Muscle layer of duodenum (tissue), 2 donors: ENCODE results near the gene HYAL3.

Experiments used
- H3K27ac ChIP-seq: one replicate; pipeline ENCODE4 v1.7.0; 2013; ENCODE audit warnings: mild to moderate bottlenecking, low read length
- H3K27me3 ChIP-seq: one replicate; pipeline ENCODE4 v1.7.0; 2013; ENCODE audit warnings: low read depth, mild to moderate bottlenecking, control low read depth, low read length
- H3K36me3 ChIP-seq, 2 donors: one replicate each; pipeline ENCODE4 v1.7.0; 2013; ENCODE audit warnings: low read length in 2 of 2, control low read depth in 1 of 2, mild to moderate bottlenecking in 1 of 2; ENCODE audit not compliant: insufficient read depth in 2 of 2, control insufficient read depth in 1 of 2
- H3K4me1 ChIP-seq, 2 donors: one replicate each; pipeline ENCODE4 v1.7.0; 2013; ENCODE audit warnings: low read length in 2 of 2, mild to moderate bottlenecking in 2 of 2, control low read depth in 1 of 2, moderate library complexity in 1 of 2; ENCODE audit not compliant: insufficient read depth in 2 of 2, control insufficient read depth in 1 of 2
- H3K4me3 ChIP-seq, 2 donors: one replicate each; pipeline ENCODE4 v1.7.0; 2013; ENCODE audit warnings: low read length in 2 of 2, low read depth in 1 of 2, mild to moderate bottlenecking in 1 of 2
- H3K9me3 ChIP-seq, 2 donors: one replicate each; pipeline ENCODE4 v1.7.0; 2013; ENCODE audit warnings: low read length in 2 of 2, control low read depth in 1 of 2, mild to moderate bottlenecking in 1 of 2; ENCODE audit not compliant: control insufficient read depth in 1 of 2
- donor health status: healthy.

Gene HYAL3

GRCh38 chr3:50326182-50326541 lies 27.0 kb upstream of the HYAL3 start:
- peaks cover 15 to 49% of the 10 kb centered on the region in 2 donors for H3K4me1 ChIP-seq

GRCh38 chr3:50325497-50326181 lies 26.4 kb upstream of the HYAL3 start:
- Histone ChIP-seq H3K36me3 (peaks cover 13 to 26% of the 10 kb centered on the region in 2 donors), H3K4me3 (no peak overlapping the region), H3K27me3 (no peaks in the 10 kb centered on the region), H3K27ac (no peak overlapping the region), H3K9me3 (no peaks in the 10 kb centered on the region), H3K4me1 (peaks cover 15 to 49% of the 10 kb centered on the region in 2 donors)

More at GRCh38 chr3:50326182-50326541, 27.0 kb upstream of the HYAL3 start:
- no peaks in the 10 kb centered on the region for H3K27me3 ChIP-seq
- H3K9me3 ChIP-seq, result no peaks in the 10 kb centered on the region
- no peak overlapping the region for H3K27ac ChIP-seq
- H3K4me3 ChIP-seq, result no peak overlapping the region
- H3K36me3 ChIP-seq, result peaks cover 18 to 32% of the 10 kb centered on the region in 2 donors

GRCh38 chr3:50325113-50325480 lies 25.9 kb upstream of the HYAL3 start:
- H3K36me3 ChIP-seq, result peaks cover 7 to 21% of the 10 kb centered on the region in 2 donors
- no peaks in the 10 kb centered on the region for H3K27me3 ChIP-seq
- H3K4me1 ChIP-seq, result peaks cover 20 to 54% of the 10 kb centered on the region in 2 donors
- H3K4me3 ChIP-seq, result no peak overlapping the region
- peak overlapping the region; percentile 8 for H3K27ac ChIP-seq
- no peaks in the 10 kb centered on the region for H3K9me3 ChIP-seq

GRCh38 chr3:50324351-50325112 lies 25.3 kb upstream of the HYAL3 start:
- peak overlapping the region; percentile 46 for H3K27ac ChIP-seq
- H3K36me3 ChIP-seq, result peaks cover 5 to 17% of the 10 kb centered on the region in 2 donors
- H3K4me3 ChIP-seq, result no peak overlapping the region
- no peaks in the 10 kb centered on the region for H3K27me3 ChIP-seq
- H3K9me3 ChIP-seq, result no peaks in the 10 kb centered on the region
- H3K4me1 ChIP-seq, result peaks cover 22 to 59% of the 10 kb centered on the region in 2 donors

- H3K4me1 ChIP-seq, result peaks cover 27 to 66% of the 10 kb centered on the region in 2 donors
- peak overlapping the region; percentile 91 for H3K27ac ChIP-seq
- no peaks in the 10 kb centered on the region for H3K9me3 ChIP-seq
- H3K4me3 ChIP-seq, result no peak overlapping the region
- H3K27me3 ChIP-seq, result no peaks in the 10 kb centered on the region
- peaks cover 9 to 22% of the 10 kb centered on the region in 2 donors for H3K36me3 ChIP-seq
Measured at GRCh38 chr3:50323614-50324199, 24.5 kb upstream of the HYAL3 start.

GRCh38 chr3:50323092-50323600 lies 23.9 kb upstream of the HYAL3 start:
- H3K9me3 ChIP-seq, result no peaks in the 10 kb centered on the region
- peaks cover 13 to 28% of the 10 kb centered on the region in 2 donors for H3K36me3 ChIP-seq
- H3K27me3 ChIP-seq, result no peaks in the 10 kb centered on the region
- peak overlapping the region; percentile 91 for H3K27ac ChIP-seq
- H3K4me3 ChIP-seq, result no peak overlapping the region
- peaks cover 26 to 68% of the 10 kb centered on the region in 2 donors for H3K4me1 ChIP-seq

GRCh38 chr3:50322386-50323091 lies 23.3 kb upstream of the HYAL3 start, which contains the start of gene HYAL2:
HYAL2 (minus strand) TSS chr3:50322745; CDS start chr3:50320489, 2,256 bp downstream.
- Histone ChIP-seq H3K36me3 (peaks cover 14 to 28% of the 10 kb centered on the region in 2 donors), H3K4me3 (peak within 1 kb of the TSS; percentile 87 to 95), H3K27ac (peak within 1 kb of the TSS; percentile 91), H3K27me3 (no peaks in the 10 kb centered on the region), H3K9me3 (no peaks in the 10 kb centered on the region), H3K4me1 (peaks cover 30 to 71% of the 10 kb centered on the region in 2 donors)

GRCh38 chr3:50322115-50322385 lies 22.8 kb upstream of the HYAL3 start:
- Histone ChIP-seq H3K4me3 (peak overlapping the region; percentile 87 to 95), H3K4me1 (peaks cover 25 to 71% of the 10 kb centered on the region in 2 donors), H3K27me3 (no peaks in the 10 kb centered on the region), H3K9me3 (no peaks in the 10 kb centered on the region), H3K36me3 (peaks cover 14 to 28% of the 10 kb centered on the region in 2 donors), H3K27ac (peak overlapping the region; percentile 91)

- Histone ChIP-seq H3K36me3 (peaks cover 14 to 28% of the 10 kb centered on the region in 2 donors), H3K27ac (peak overlapping the region; percentile 91), H3K9me3 (no peaks in the 10 kb centered on the region)
Measured at GRCh38 chr3:50321336-50322114, 22.3 kb upstream of the HYAL3 start.

GRCh38 chr3:50320853-50321335 lies 21.7 kb upstream of the HYAL3 start:
- peaks cover 14 to 21% of the 10 kb centered on the region in 2 donors for H3K36me3 ChIP-seq
- peak overlapping the region; percentile 91 for H3K27ac ChIP-seq
- no peaks in the 10 kb centered on the region for H3K9me3 ChIP-seq
- peaks cover 23 to 66% of the 10 kb centered on the region in 2 donors for H3K4me1 ChIP-seq
- peak overlapping the region; percentile 87 to 95 for H3K4me3 ChIP-seq
- no peaks in the 10 kb centered on the region for H3K27me3 ChIP-seq

More at GRCh38 chr3:50321336-50322114, 22.3 kb upstream of the HYAL3 start:
- Histone ChIP-seq H3K4me1 (peaks cover 23 to 67% of the 10 kb centered on the region in 2 donors), H3K4me3 (peak overlapping the region; percentile 87 to 95), H3K27me3 (no peaks in the 10 kb centered on the region)
